Fibroblast of mammary gland (primary cell): ENCODE results near the gene RNPEPL1.

ENCODE experiments used
- DNase-seq: peaks from one replicate; pipeline ENCODE4 v3.0.0-alpha.2; 2010; ENCODE audit warnings: low read depth
- H3K4me3 ChIP-seq: 2 replicates; pipeline ENCODE4 v1.5.1; 2011; ENCODE audit warnings: low read depth, mild to moderate bottlenecking, low read length, moderate library complexity; ENCODE audit not compliant: control insufficient read depth
- CTCF ChIP-seq: conservative IDR thresholded peaks from 2 replicates; pipeline ENCODE4 v1.5.1; 2011; ENCODE audit warnings: low read depth, low read length, inconsistent platforms; ENCODE audit not compliant: control insufficient read depth, insufficient read depth

The RNPEPL1 gene

DNA sequence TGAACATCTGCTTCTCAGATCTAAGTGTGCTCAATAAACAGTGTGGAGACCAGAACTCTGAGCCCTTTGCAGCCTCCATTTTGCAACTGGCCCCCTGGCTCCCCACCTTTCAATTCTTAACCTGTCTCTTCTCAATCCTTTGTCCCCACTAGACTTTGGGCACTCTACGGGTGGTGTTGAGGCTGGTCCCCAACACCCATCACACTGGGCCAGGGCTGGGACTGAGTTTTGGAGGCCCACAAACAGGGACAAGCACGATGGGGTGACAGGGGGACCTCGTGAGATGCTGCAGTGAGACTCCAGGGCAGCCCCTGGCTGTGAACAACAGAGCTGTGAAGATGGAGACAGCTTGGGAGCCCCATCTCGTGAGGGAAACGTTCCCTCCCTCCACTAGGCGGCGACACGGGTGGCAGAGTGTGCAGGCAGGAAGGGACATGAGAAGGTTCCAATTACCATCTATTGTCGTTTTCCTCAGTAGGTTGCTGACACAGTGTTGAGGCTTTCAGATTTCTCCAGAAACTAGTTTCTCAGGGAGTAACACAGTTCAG lies 11.7 kb upstream of the RNPEPL1 start:
- peak; percentile 67 for TF ChIP-seq CTCF
- peak; percentile 65 for DNase-seq
- peak overlapping the region; percentile 50 for H3K4me3 ChIP-seq

- no peak for DNase-seq
- no peak for TF ChIP-seq CTCF
- peak overlapping the region; percentile 50 for H3K4me3 ChIP-seq
These were observed 11.1 kb upstream of the RNPEPL1 start for GRCh38 chr2:240557101-240557751.

- TF ChIP-seq CTCF, result no peak
- H3K4me3 ChIP-seq, result peak within 1 kb of the TSS; percentile 50
- DNase-seq, result peak; percentile 69
These were observed 10.5 kb upstream of the RNPEPL1 start, which contains the start of gene ANKMY1 for GRCh38 chr2:240557808-240558207. Gene ANKMY1 (minus strand): TSS chr2:240557988. CDS start chr2:240557335, 653 bp downstream.

- peak overlapping the region; percentile 50 for H3K4me3 ChIP-seq
- no peak for TF ChIP-seq CTCF
- DNase-seq, result no peak
These were observed 10.0 kb upstream of the RNPEPL1 start for GRCh38 chr2:240558236-240558761.

GRCh38 chr2:240559286-240559685 lies 9.0 kb upstream of the RNPEPL1 start:
- TF ChIP-seq CTCF, result no peak
- no peak overlapping the region for H3K4me3 ChIP-seq
- DNase-seq, result no peak

DNA sequence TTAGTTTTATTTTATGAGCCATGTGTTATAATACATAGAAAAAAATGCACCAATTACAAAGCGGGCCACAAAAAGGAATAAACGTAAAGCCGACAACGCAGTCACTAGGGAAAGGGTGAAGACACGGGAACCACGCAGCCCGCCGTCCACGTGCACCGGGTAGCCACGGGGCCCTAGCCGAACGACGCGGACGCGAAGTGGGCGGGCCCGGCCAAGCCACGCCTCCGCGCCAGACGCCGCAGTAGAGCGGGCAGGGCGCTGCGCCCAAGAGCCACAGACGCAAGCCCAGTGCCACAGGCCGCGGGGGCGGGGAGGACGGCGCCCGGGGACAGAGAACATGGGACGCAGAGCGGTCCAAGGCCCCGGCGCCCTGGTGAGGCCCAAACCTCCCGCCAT lies 8.2 kb upstream of the RNPEPL1 start, which contains the start of gene DUSP28:
TSS of gene DUSP28 (plus strand) at position 274 of the 396 bp plus-strand sequence. CDS start 328 bp downstream, outside the sequence.
- DNase-seq, result peak; percentile 81
- peak within 1 kb of the TSS; percentile 59 for H3K4me3 ChIP-seq
- no peak for TF ChIP-seq CTCF
